ENCODE measurements around the gene CREG1.
"Not testable (repeated sequence)": the region's sequence is repeated elsewhere in the genome, so short reads cannot be mapped to it uniquely, and the experiment has no call there.

Gene CREG1
- long read RNA-seq, donor 1, transcript CREG1-201 (4 exons, 1,974 nt), result major isoform, 105 of 105 reads
- long read RNA-seq, donor 1, partial matches to known transcripts, result 0 of 105 reads
- long read RNA-seq, donor 1, other reads (novel, unspliced or antisense), result 0 of 105 reads
- long read RNA-seq, donor 2, transcript CREG1-201 (4 exons, 1,974 nt), result major isoform, 55 of 55 reads
- long read RNA-seq, donor 2, partial matches to known transcripts, result 0 of 55 reads
- long read RNA-seq, donor 2, other reads (novel, unspliced or antisense), result 0 of 55 reads
- long read RNA-seq, donor 3, transcript CREG1-201 (4 exons, 1,974 nt), result major isoform, 35 of 35 reads
- long read RNA-seq, donor 3, partial matches to known transcripts, result 0 of 35 reads
- long read RNA-seq, donor 3, other reads (novel, unspliced or antisense), result 0 of 35 reads
- long read RNA-seq, donor 4, transcript CREG1-201 (4 exons, 1,974 nt), result major isoform, 60 of 60 reads
- long read RNA-seq, donor 4, partial matches to known transcripts, result 0 of 60 reads
- long read RNA-seq, donor 4, other reads (novel, unspliced or antisense), result 0 of 60 reads
- long read RNA-seq, donor 5, transcript CREG1-201 (4 exons, 1,974 nt), result major isoform, 55 of 55 reads
- long read RNA-seq, donor 5, partial matches to known transcripts, result 0 of 55 reads
- long read RNA-seq, donor 5, other reads (novel, unspliced or antisense), result 0 of 55 reads
- long read RNA-seq, donor 6, transcript CREG1-201 (4 exons, 1,974 nt), result major isoform, 59 of 59 reads
- long read RNA-seq, donor 6, partial matches to known transcripts, result 0 of 59 reads
- long read RNA-seq, donor 6, other reads (novel, unspliced or antisense), result 0 of 59 reads
- long read RNA-seq, donor 7, transcript CREG1-201 (4 exons, 1,974 nt), result major isoform, 64 of 71 reads
- long read RNA-seq, donor 7, partial matches to known transcripts, result 7 of 71 reads
- long read RNA-seq, donor 7, other reads (novel, unspliced or antisense), result 0 of 71 reads
- long read RNA-seq, donor 8, transcript CREG1-201 (4 exons, 1,974 nt), result major isoform, 42 of 42 reads
- long read RNA-seq, donor 8, partial matches to known transcripts, result 0 of 42 reads
- long read RNA-seq, donor 8, other reads (novel, unspliced or antisense), result 0 of 42 reads

- peak; percentile 97 for DNase-seq
Observed at GRCh38 chr1:167553136-167554027, at the start of gene CREG1. Gene CREG1 (minus strand): TSS chr1:167553762.

- no peak for DNase-seq
Observed at GRCh38 chr1:167602840-167603239, 49.3 kb upstream of the CREG1 start.

GRCh38 chr1:167601442-167602383, 48.2 kb upstream of the CREG1 start:
- DNase-seq, result no peak

DNA sequence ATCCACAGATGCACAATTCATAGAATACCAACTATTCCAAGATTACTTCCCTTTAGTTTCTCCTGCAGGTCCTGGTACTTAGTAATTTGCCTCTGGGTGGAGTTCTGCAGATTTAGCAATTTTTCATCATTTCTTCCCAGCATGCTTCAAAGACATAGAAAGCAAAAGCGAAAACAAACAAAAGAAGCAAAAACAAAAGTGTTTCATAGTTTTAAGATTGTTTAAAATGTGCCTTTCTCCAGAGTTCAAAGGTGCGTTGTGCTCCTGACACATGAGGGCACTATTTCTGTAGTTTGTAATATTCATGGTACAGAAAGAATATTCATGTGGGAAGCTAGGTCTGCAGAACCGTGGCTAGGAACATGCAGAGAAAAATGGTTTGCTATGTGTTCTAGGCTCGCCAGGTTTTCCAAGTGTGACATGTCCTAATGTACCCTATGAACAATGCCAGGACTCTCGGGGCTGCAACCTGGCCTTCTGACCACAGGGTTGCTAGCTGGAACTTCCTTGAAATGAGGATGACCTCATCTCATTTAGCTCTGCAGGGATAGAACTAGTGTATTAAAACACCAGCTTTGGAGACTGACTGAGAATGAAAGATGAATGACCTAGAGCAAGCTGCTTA, 46.5 kb upstream of the CREG1 start:
- DNase-seq, result no peak

GRCh38 chr1:167594822-167595221, 41.3 kb upstream of the CREG1 start:
- no peak for DNase-seq

DNA sequence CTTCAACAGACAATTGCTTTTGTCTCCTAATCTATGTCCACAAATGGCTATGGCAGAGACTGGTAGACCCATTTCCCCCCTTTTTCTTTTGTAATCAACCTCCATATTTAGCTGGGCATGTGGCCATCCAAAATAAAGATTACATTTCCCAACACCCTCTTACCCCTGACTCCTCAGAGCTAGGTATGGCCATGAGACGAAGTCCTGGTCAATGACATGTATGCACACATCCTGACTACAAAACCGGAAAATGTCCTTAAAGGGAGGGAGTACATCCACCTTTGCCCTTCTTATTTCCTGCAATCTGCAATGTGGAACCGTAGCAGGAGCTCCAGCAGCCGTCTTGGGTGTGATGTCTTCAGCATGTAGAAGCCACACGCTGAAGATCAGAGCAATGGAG, 40.3 kb upstream of the CREG1 start:
- DNase-seq, result no peak

DNA sequence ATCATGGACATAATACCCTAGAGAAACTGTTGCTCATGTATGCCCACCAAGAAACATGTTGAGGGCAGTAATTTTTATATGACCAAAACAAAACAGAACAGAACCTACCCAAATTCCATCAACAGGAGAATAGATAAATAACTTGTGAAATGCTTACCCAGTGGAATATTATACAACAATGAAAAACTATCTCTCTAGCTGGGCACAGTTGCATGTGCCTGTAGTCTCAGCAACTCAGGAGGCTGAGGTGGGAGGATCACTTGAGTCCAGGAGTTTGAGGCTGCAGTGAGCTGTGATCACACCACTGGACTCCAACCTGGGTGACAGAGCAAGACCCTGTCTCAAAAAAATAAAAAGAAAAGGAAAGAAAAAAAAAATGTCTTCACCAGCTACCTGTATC, 38.9 kb upstream of the CREG1 start:
- DNase-seq, result no peak

DNA sequence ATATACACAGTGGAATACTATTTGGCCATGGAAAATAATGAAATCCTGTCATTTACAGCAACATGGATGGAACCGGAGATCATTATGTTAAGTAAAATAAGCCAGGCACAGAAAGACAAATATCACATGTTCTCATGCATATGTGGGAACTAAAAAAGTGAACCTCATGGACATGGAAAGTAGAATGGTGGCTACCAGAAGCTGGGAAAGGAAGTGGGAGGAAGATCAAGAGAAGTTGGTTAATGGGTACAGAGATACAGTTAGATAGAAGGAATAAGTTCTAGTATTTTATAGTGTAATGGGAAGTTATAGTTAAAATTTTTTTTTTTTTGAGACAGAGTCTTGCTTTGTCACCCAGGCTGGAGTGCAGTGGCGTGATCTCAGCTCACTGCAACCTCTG, 34.8 kb upstream of the CREG1 start:
- no peak for DNase-seq

- DNase-seq, result no peak
Observed at GRCh38 chr1:167587872-167588271, 34.3 kb upstream of the CREG1 start.

DNA sequence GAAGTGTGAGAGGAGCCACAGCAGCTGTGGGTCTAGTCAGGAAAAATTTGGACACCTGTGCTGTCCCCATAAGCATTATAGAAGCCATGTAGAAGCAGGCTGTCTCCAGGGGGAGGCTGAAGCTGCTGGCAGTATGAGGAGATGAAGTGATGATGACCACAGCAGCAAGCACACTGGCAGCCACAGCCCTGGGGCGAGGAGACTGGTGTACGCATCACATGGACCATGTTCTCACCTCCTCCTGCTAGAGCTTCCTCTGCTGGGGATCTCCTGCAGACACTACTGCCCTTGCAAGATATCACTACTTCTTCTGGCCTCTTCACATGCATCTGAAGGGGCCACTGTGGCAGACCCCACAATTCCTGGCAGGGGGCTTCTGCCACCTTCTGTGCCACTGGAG, 33.8 kb upstream of the CREG1 start:
- DNase-seq, result no peak

DNA sequence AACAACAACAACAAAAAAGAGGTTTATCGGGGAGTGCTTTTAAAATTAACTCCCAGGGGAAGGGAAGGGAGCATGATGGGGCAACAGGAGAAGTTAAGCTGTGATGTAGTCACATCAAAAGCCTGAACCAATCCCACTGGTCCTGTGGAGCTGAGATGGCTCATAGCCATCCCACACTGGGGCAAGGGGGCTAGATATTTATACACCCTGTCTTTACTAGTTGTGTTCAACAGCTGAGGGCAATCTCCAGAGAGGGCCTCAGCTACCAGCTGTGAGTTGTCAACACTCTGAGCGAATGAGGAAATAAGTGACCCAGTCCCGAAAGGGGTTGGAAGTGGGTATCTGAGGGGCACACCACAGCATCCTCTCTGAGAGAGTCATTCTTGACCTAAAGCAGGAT, 31.0 kb upstream of the CREG1 start:
- no peak for DNase-seq

DNA sequence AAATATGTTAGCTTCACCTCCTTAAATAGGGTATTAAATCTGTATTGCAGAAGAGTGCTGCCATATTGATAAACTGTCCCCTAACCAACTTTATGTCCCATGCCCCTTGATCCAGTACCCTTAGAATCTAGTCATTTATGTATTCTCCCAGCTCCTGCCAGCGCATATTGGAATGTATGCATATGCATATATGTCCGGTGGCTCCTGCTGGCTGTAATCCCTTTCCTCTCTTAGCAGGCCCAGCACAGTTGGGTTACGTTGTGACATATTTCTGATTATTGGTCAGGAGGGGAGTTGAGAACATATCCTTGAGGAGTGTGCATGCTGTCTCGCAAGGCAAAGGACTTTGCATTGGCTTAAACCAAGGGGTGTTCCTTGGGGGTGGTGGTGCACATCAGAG, 29.2 kb upstream of the CREG1 start:
- DNase-seq, result no peak

DNA sequence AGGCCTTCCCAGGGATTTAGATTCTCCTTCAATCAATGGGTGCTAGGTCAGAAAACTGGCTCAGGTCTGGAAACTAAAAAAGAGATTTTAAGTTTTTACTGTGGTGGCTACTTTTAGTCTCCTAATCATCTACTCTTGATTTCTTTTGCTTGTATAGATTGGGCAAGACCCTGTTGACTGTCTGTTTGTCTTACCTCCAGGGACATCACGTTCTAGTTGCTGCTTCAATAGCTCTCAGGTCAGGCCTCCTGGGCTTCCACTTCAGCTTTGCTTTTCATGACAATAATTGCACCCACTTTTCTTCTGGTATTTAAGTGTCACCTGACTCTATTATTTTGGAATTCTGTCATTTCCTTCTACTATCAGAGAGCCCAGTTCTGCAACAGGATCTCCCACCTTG, 28.5 kb upstream of the CREG1 start:
- DNase-seq, result no peak

DNA sequence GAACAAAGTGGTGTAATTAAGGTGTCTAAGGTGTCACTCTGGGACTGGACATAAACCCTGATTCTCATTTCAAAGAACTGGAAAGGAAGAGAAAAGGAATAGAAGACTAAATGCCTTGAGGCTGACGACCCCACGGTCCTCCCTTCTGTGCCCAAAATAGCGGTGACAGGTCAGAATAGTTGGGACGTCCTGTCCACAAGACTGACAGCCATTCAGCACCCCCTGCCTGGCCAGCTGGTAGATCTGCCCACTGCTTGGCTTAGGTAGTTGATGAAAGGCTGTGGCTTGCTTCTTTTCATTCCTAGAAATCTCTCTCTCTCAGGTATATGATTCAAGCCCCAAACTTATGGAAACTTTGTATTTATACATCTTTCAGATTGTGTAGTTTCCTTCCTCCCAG, 26.4 kb upstream of the CREG1 start:
- DNase-seq, result no peak

DNA sequence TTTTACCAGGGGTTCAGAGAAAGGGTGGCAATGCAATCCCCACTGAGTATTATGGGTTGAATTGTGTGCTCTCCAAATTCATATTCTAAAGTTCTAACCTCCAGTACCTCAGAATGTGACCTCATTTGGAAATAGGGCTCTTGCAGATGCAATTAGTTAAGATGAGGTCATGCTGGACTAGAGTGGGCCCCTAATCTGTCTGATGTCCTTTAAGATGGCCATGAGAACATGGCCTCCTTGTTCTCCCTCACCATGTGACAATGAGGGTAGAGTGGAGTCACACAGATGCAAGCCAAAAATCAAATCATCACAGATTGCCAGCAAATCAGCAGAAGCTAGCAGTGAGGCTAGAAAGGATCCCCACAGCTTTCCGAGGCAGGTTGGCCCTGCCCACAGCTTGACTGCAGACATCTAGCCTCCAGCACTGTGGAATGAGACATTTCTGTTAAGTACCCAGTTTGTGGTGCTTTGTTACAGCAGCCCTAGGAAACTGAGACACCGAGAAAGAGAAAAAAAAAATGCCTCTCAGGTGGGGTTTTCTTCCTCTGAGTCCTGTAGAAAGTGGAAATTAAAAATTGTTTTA, 25.5 kb upstream of the CREG1 start:
- DNase-seq, result no peak

GRCh38 chr1:167575649-167576048, 22.1 kb upstream of the CREG1 start:
- DNase-seq, result no peak

DNA sequence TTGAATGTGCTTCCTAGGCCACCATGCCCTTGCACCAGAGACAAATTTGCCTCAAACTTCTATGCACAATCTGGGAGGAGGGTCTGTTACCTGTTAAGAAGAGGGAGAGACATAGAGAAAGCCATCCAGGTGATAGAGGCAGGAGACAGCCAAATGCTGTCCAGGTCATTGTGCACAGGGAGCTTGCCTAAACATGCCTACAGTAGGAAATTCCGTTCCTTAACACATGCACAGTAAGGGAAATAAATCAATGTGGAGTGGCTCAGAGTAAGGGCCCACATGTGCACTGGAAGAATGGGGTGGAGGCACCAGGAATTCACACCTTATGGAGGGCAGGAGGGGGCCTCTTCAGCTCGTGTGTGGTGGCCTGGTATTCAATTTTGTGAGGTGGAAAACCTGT, 19.5 kb upstream of the CREG1 start:
- DNase-seq, result no peak

DNA sequence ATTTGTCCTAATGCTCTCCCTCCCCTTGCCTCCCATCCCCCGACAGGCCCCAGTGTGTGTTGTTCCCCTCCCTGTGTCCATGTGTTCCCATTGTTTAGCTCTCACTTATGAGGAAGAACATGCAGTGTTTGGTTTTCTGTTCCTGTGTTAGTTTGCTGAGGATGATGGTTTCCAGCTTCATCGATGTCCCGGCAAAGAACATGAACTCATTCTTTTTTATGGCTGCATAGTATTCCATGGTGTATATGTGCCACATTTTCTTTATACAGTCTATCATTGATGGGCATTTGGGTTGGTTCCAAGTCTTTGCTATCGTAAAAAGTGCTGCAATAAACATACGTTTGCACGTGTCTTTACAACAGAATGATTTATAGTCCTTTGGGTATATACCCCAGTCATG, 17.1 kb upstream of the CREG1 start:
- not testable (repeated sequence) for DNase-seq

DNA sequence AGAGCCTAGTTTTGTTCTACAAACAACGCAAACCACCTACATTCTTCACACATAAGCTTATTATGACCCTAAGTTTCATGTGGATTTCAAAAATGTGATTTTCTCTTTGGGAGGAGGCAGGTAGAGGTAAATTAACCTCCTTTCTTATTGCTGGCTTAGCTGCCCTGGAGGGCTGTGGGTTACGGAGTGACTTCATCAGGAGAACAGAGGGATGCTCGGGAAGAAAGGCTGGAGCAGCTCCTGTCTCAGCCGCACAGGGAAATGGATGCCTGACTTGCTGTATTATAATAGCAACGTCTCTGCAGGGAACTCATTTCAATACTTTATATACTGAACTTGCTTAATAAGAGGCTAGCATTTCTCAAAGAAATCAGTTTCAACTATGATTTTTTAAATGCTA, 14.1 kb upstream of the CREG1 start:
- no peak for DNase-seq

GRCh38 chr1:167566766-167567165, 13.2 kb upstream of the CREG1 start:
- DNase-seq, result no peak
